HUDEP-2 (cell line): ENCODE data around the gene THBS2.
"Not testable (repeated sequence)": the region's sequence is repeated elsewhere in the genome, so short reads cannot be mapped to it uniquely, and the experiment has no call there.

ENCODE experiments used
- DNase-seq, 76 experiments: peaks; one replicate each; lab custom pipeline; 2025; ENCODE audit not compliant: unreplicated experiment in 76 of 76; lab: John Stamatoyannopoulos, UW

THBS2 gene

GRCh38 chr6:169188475-169188874 is 65.2 kb downstream of the THBS2 start:
- no peak for DNase-seq

GRCh38 chr6:169188051-169188470 is 65.6 kb downstream of the THBS2 start:
- no peak for DNase-seq

- no peak for DNase-seq
Measured at GRCh38 chr6:169186496-169187169, 67.0 kb downstream of the THBS2 start.

- DNase-seq = no peak
Measured at GRCh38 chr6:169185692-169186485, 67.8 kb downstream of the THBS2 start.

- DNase-seq = no peak
Measured at GRCh38 chr6:169185011-169185521, 68.6 kb downstream of the THBS2 start.

GRCh38 chr6:169184419-169184818 is 69.2 kb downstream of the THBS2 start:
- DNase-seq = no peak

GRCh38 chr6:169183233-169183632 is 70.4 kb downstream of the THBS2 start:
- DNase-seq = no peak

GRCh38 chr6:169179831-169180230 is 73.8 kb downstream of the THBS2 start:
- DNase-seq = not testable (repeated sequence)

- no peak for DNase-seq
Measured at GRCh38 chr6:169177516-169178166, 76.0 kb downstream of the THBS2 start.

GRCh38 chr6:169176361-169176991 is 77.2 kb downstream of the THBS2 start:
- DNase-seq = no peak

GRCh38 chr6:169175360-169175887 is 78.2 kb downstream of the THBS2 start:
- no peak for DNase-seq

GRCh38 chr6:169174516-169175359 is 78.9 kb downstream of the THBS2 start:
- no peak for DNase-seq

- DNase-seq = no peak
Measured at GRCh38 chr6:169173532-169174268, 79.9 kb downstream of the THBS2 start.

GRCh38 chr6:169172946-169173345 is 80.7 kb downstream of the THBS2 start:
- no peak for DNase-seq

GRCh38 chr6:169172456-169172855 is 81.2 kb downstream of the THBS2 start:
- no peak for DNase-seq

GRCh38 chr6:169171951-169172350 is 81.7 kb downstream of the THBS2 start:
- DNase-seq = no peak

GRCh38 chr6:169171016-169171415 is 82.6 kb downstream of the THBS2 start:
- DNase-seq = no peak

- DNase-seq = no peak
Measured at GRCh38 chr6:169170583-169170955, 83.1 kb downstream of the THBS2 start.

- no peak for DNase-seq
Measured at GRCh38 chr6:169169941-169170582, 83.6 kb downstream of the THBS2 start.
